Measurements from ENCODE around the gene ATF7IP. TPM values are rescaled to one million over a fixed set of nuclear protein-coding genes. Genes with fewer than 3 reads are reported as not detected.

The ATF7IP gene
- total RNA-seq, 1 experiment from 2014 or later = 25.4 TPM

DNA sequence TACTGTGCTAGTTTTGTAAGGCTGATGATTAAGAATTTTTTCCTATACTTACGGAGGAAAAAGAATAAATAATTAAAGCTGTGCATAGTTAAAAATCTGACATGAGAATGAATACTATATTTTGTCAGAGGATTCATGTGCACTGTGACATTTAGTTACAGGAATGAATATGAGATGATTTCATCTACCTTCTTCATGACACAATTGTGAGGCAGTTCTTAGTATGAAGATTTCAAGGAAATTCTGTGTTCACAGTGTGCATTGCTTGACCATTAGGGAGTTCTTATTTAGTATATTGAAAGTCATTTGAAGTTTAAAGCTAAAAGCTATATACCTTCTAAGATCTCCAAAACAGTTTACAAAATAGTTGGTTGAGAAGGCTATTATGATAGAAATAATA lies 70.1 kb downstream of the ATF7IP start:
- BruUV-seq (replicated peaks) = no TSS peak

DNA sequence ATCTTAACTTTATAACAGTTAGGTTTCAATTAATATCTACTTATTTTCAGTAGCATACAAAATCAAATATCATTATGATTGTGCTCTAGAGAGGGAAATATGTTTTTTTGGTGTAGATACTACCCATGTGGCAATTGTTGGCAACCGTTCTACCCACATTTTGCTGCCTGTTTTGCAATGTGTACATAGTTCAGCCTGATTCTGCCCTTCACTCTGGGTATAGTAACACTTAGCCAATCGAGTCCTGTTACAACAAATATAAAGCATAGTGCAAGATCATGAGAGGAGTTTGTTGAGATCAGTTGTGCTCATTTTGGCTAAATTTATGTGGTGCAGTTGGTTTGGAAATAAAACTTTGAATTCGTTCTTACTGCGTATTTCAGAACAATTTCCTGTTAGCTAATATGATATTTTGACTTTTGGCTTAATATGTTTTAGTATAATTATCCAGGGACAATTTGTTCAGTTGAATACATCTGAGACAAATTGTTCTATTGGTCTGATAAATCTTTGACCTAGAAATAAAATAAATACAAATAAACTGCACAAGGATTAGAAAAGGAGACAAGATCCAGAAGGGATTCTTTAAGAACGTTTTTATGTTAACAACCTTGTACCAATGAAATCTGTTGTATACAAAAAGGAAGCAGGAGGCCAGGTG lies 76.9 kb downstream of the ATF7IP start:
- ATAC-seq (no peak), DNase-seq (ENCODE audit: low read depth, low spot score) (no peak)
- BruUV-seq (replicated peaks) = no TSS peak
- ChIA-PET CTCF (no interaction called here), POLR2A (no interaction called here)
- no peak for TF ChIP-seq SIN3A (IDR thresholded peaks at IDR 0.05; ENCODE audit: borderline replicate concordance, insufficient read depth, low read depth, low read length)
- no peak for TF ChIP-seq POLR2AphosphoS5 (IDR thresholded peaks at IDR 0.05; ENCODE audit: low read depth, low read length)
- TF ChIP-seq, protein P1, sequence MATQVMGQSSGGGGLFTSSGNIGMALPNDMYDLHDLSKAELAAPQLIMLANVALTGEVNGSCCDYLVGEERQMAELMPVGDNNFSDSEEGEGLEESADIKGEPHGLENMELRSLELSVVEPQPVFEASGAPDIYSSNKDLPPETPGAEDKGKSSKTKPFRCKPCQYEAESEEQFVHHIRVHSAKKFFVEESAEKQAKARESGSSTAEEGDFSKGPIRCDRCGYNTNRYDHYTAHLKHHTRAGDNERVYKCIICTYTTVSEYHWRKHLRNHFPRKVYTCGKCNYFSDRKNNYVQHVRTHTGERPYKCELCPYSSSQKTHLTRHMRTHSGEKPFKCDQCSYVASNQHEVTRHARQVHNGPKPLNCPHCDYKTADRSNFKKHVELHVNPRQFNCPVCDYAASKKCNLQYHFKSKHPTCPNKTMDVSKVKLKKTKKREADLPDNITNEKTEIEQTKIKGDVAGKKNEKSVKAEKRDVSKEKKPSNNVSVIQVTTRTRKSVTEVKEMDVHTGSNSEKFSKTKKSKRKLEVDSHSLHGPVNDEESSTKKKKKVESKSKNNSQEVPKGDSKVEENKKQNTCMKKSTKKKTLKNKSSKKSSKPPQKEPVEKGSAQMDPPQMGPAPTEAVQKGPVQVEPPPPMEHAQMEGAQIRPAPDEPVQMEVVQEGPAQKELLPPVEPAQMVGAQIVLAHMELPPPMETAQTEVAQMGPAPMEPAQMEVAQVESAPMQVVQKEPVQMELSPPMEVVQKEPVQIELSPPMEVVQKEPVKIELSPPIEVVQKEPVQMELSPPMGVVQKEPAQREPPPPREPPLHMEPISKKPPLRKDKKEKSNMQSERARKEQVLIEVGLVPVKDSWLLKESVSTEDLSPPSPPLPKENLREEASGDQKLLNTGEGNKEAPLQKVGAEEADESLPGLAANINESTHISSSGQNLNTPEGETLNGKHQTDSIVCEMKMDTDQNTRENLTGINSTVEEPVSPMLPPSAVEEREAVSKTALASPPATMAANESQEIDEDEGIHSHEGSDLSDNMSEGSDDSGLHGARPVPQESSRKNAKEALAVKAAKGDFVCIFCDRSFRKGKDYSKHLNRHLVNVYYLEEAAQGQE (IDR thresholded peaks at IDR 0.05; ENCODE audit: insufficient read depth in 1 of 2, low read depth in 2 of 2, low read length in 1 of 2) = no peak
- TF ChIP-seq, protein P2, sequence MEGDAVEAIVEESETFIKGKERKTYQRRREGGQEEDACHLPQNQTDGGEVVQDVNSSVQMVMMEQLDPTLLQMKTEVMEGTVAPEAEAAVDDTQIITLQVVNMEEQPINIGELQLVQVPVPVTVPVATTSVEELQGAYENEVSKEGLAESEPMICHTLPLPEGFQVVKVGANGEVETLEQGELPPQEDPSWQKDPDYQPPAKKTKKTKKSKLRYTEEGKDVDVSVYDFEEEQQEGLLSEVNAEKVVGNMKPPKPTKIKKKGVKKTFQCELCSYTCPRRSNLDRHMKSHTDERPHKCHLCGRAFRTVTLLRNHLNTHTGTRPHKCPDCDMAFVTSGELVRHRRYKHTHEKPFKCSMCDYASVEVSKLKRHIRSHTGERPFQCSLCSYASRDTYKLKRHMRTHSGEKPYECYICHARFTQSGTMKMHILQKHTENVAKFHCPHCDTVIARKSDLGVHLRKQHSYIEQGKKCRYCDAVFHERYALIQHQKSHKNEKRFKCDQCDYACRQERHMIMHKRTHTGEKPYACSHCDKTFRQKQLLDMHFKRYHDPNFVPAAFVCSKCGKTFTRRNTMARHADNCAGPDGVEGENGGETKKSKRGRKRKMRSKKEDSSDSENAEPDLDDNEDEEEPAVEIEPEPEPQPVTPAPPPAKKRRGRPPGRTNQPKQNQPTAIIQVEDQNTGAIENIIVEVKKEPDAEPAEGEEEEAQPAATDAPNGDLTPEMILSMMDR (IDR thresholded peaks at IDR 0.05) = no peak
- no peak for TF ChIP-seq TCF7L2 (IDR thresholded peaks at IDR 0.05; ENCODE audit: low read depth, low read length)
- Histone ChIP-seq H3K27ac (ENCODE audit: low read length) (no peak overlapping the region), H3K4me1 (ENCODE audit: control insufficient read depth, insufficient read depth, low read length) (no peaks in the 10 kb centered on the region), H3K9me3 (ENCODE audit: control insufficient read depth, insufficient read depth, low read depth, low read length) (no peaks in the 10 kb centered on the region), H3K36me3 (ENCODE audit: control insufficient read depth, insufficient read depth, low read length) (no peaks in the 10 kb centered on the region; the same call in 1 of the 2 replicates), H3K4me3 (ENCODE audit: low read depth in 2 of 2, low read length in 2 of 2) (no peak overlapping the region), H3K27me3 (ENCODE audit: control insufficient read depth, insufficient read depth, low read length) (no peaks in the 10 kb centered on the region)
- in situ Hi-C loops (cut with HindIII; ENCODE audit: low pct_unique_long_range_greater_than_20kb, low sequenced_read_pairs) (no loop called here), intact Hi-C loops (cut with micrococcal nuclease; ENCODE audit: unreplicated experiment) (no loop called here)

More for the DNA sequence above, 70.1 kb downstream of the ATF7IP start:
- ChIA-PET CTCF (no interaction called here), POLR2A (no interaction called here)
- no peak for TF ChIP-seq TCF7L2 (IDR thresholded peaks at IDR 0.05; ENCODE audit: low read depth, low read length)
- H3K27ac ChIP-seq (ENCODE audit: low read length) = no peak overlapping the region
- H3K36me3 ChIP-seq (ENCODE audit: control insufficient read depth, insufficient read depth, low read length) = peaks cover 2% of the 10 kb centered on the region; the same call in 1 of the 2 replicates
- no peak overlapping the region for H3K4me3 ChIP-seq (ENCODE audit: low read depth in 2 of 2, low read length in 2 of 2)
- no peaks in the 10 kb centered on the region for H3K27me3 ChIP-seq (ENCODE audit: control insufficient read depth, insufficient read depth, low read length)
- intact Hi-C loops (cut with micrococcal nuclease; ENCODE audit: unreplicated experiment) (no loop called here), in situ Hi-C loops (cut with HindIII; ENCODE audit: low pct_unique_long_range_greater_than_20kb, low sequenced_read_pairs) (no loop called here)
- H3K9me3 ChIP-seq (ENCODE audit: control insufficient read depth, insufficient read depth, low read depth, low read length) = no peaks in the 10 kb centered on the region
- ATAC-seq (no peak), DNase-seq (ENCODE audit: low read depth, low spot score) (no peak)
- H3K4me1 ChIP-seq (ENCODE audit: control insufficient read depth, insufficient read depth, low read length) = no peaks in the 10 kb centered on the region

DNA sequence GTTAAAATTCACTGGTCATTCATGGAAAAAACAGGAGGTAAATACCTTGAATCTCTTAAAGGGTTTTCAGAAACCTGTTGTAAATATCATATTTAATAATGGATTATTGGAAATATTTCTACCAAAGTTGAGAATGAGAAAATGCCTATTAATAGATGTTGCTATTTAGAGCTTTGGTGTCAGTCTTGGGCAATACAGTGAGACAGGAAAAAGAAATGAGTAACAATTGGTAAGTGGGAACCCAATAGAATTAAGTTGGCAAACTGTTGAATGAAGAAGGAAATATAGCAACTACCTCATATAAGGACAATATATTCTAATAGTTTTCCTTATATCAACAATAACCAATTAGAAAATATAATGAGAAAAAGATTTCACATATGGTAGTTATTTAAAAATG lies 78.0 kb downstream of the ATF7IP start:
- ChIA-PET CTCF (no interaction called here), POLR2A (no interaction called here)
- no TSS peak for BruUV-seq (replicated peaks)

More for the DNA sequence above, 78.0 kb downstream of the ATF7IP start:
- DNase-seq (ENCODE audit: low read depth, low spot score) (no peak), ATAC-seq (no peak)
- intact Hi-C loops (cut with micrococcal nuclease; ENCODE audit: unreplicated experiment) (no loop called here), in situ Hi-C loops (cut with HindIII; ENCODE audit: low pct_unique_long_range_greater_than_20kb, low sequenced_read_pairs) (no loop called here)
- H3K9me3 ChIP-seq (ENCODE audit: control insufficient read depth, insufficient read depth, low read depth, low read length) = no peaks in the 10 kb centered on the region
- no peak overlapping the region for H3K4me3 ChIP-seq (ENCODE audit: low read depth in 2 of 2, low read length in 2 of 2)
- no peaks in the 10 kb centered on the region for H3K27me3 ChIP-seq (ENCODE audit: control insufficient read depth, insufficient read depth, low read length)
- H3K4me1 ChIP-seq (ENCODE audit: control insufficient read depth, insufficient read depth, low read length) = no peaks in the 10 kb centered on the region
- TF ChIP-seq TCF7L2 (IDR thresholded peaks at IDR 0.05; ENCODE audit: low read depth, low read length) (no peak), SIN3A (IDR thresholded peaks at IDR 0.05; ENCODE audit: borderline replicate concordance, insufficient read depth, low read depth, low read length) (no peak), POLR2AphosphoS5 (IDR thresholded peaks at IDR 0.05; ENCODE audit: low read depth, low read length) (no peak)
- TF ChIP-seq, protein P2 (IDR thresholded peaks at IDR 0.05) = no peak
- TF ChIP-seq, protein P1 (IDR thresholded peaks at IDR 0.05; ENCODE audit: insufficient read depth in 1 of 2, low read depth in 2 of 2, low read length in 1 of 2) = no peak
- no peak overlapping the region for H3K27ac ChIP-seq (ENCODE audit: low read length)
- H3K36me3 ChIP-seq (ENCODE audit: control insufficient read depth, insufficient read depth, low read length) = no peaks in the 10 kb centered on the region; the same call in 1 of the 2 replicates
